ENCODE results near the gene SHKBP1.

DNA sequence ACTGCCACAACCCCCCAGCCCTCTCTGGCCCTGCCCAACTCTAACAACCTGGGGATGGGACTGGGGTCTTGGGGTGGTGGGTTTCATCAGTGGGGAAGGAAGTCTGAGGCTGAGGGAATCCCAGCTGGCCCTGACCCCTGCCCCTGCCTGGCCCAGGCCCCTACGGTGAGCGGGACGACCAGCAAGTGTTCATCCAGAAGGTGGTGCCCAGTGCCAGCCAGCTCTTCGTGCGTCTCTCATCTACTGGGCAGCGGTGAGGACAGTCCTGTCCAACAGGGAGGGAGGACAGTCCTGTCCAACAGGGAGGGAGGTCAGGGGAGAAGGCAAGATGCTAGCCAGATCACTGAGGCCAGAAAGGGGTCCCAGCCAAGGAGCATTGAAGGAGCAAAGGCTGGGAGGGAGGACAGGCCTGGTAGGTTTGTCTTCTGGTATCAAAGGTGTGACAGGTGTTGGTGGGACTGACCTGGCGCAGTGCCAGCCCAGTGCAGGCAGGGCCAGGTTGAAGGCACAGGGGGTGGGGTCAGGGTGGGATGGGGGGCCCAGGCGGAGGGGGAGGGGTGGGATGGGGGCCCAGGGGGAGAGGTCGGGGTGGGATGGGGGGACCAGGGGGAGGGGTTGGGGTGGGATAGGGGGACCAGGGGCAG is 12.4 kb downstream of the SHKBP1 start:
- TF ChIP-seq TCF12 (IDR thresholded peaks at IDR 0.05) = no peak
- no peak for TF ChIP-seq TCF12 (CRISPR knock-in tag; IDR thresholded peaks at IDR 0.05)
- TF ChIP-seq TCF7L2 (IDR thresholded peaks at IDR 0.05; ENCODE audit: low read depth, low read length) = no peak
- TF ChIP-seq, protein P1, sequence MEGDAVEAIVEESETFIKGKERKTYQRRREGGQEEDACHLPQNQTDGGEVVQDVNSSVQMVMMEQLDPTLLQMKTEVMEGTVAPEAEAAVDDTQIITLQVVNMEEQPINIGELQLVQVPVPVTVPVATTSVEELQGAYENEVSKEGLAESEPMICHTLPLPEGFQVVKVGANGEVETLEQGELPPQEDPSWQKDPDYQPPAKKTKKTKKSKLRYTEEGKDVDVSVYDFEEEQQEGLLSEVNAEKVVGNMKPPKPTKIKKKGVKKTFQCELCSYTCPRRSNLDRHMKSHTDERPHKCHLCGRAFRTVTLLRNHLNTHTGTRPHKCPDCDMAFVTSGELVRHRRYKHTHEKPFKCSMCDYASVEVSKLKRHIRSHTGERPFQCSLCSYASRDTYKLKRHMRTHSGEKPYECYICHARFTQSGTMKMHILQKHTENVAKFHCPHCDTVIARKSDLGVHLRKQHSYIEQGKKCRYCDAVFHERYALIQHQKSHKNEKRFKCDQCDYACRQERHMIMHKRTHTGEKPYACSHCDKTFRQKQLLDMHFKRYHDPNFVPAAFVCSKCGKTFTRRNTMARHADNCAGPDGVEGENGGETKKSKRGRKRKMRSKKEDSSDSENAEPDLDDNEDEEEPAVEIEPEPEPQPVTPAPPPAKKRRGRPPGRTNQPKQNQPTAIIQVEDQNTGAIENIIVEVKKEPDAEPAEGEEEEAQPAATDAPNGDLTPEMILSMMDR (CRISPR knock-in tag; IDR thresholded peaks at IDR 0.05) = no peak
- TF ChIP-seq SP2 (CRISPR knock-in tag; IDR thresholded peaks at IDR 0.05) = no peak
- TF ChIP-seq, protein P2, sequence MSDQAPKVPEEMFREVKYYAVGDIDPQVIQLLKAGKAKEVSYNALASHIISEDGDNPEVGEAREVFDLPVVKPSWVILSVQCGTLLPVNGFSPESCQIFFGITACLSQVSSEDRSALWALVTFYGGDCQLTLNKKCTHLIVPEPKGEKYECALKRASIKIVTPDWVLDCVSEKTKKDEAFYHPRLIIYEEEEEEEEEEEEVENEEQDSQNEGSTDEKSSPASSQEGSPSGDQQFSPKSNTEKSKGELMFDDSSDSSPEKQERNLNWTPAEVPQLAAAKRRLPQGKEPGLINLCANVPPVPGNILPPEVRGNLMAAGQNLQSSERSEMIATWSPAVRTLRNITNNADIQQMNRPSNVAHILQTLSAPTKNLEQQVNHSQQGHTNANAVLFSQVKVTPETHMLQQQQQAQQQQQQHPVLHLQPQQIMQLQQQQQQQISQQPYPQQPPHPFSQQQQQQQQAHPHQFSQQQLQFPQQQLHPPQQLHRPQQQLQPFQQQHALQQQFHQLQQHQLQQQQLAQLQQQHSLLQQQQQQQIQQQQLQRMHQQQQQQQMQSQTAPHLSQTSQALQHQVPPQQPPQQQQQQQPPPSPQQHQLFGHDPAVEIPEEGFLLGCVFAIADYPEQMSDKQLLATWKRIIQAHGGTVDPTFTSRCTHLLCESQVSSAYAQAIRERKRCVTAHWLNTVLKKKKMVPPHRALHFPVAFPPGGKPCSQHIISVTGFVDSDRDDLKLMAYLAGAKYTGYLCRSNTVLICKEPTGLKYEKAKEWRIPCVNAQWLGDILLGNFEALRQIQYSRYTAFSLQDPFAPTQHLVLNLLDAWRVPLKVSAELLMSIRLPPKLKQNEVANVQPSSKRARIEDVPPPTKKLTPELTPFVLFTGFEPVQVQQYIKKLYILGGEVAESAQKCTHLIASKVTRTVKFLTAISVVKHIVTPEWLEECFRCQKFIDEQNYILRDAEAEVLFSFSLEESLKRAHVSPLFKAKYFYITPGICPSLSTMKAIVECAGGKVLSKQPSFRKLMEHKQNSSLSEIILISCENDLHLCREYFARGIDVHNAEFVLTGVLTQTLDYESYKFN (CRISPR knock-in tag; conservative IDR thresholded peaks at IDR 0.05) = no peak
- no peak for TF ChIP-seq ARID2 (CRISPR knock-in tag; IDR thresholded peaks at IDR 0.05; ENCODE audit: borderline replicate concordance)
- TF ChIP-seq RAD21 (CRISPR knock-in tag; IDR thresholded peaks at IDR 0.05) = no peak
- no peak for TF ChIP-seq GABPB1 (CRISPR knock-in tag; IDR thresholded peaks at IDR 0.05)
- TF ChIP-seq U2AF2 (IDR thresholded peaks at IDR 0.05; ENCODE audit: low read depth, low read length) = no peak
- TF ChIP-seq IKZF1 (IDR thresholded peaks at IDR 0.05) = no peak
- TF ChIP-seq ZNF432 (CRISPR knock-in tag; IDR thresholded peaks at IDR 0.05; ENCODE audit: borderline replicate concordance) = no peak
- TF ChIP-seq, protein P3, sequence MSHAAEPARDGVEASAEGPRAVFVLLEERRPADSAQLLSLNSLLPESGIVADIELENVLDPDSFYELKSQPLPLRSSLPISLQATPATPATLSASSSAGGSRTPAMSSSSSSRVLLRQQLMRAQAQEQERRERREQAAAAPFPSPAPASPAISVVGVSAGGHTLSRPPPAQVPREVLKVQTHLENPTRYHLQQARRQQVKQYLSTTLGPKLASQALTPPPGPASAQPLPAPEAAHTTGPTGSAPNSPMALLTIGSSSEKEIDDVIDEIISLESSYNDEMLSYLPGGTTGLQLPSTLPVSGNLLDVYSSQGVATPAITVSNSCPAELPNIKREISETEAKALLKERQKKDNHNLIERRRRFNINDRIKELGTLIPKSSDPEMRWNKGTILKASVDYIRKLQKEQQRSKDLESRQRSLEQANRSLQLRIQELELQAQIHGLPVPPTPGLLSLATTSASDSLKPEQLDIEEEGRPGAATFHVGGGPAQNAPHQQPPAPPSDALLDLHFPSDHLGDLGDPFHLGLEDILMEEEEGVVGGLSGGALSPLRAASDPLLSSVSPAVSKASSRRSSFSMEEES (CRISPR knock-in tag; IDR thresholded peaks at IDR 0.05) = no peak
